Subcutaneous adipose tissue (tissue), 4 donors: Measurements from ENCODE around the gene RBFOX2. TPM values are rescaled to one million over a fixed set of nuclear protein-coding genes. Genes with fewer than 3 reads are reported as not detected.

ENCODE experiments used
- total RNA-seq, 4 donors: library from RNA; depleted of rRNA; stranded (reverse); fragments of >200 nt; gene quantifications; one replicate each; pipeline ENCODE4 v1.1.0, GENCODE V29; 2016
- TF ChIP-seq, protein P1 (sequence below): fragments of 450-650 bp; IDR thresholded peaks from one replicate; pipeline ENCODE4 v1.5.1; 2016; ENCODE audit warnings: low read depth, mild to moderate bottlenecking, control low read depth, antibody characterized with exemption, moderate library complexity

Gene RBFOX2
- total RNA-seq, 4 donors from 2014 or later: 46.7 to 64.1 (median 51.5) TPM

DNA sequence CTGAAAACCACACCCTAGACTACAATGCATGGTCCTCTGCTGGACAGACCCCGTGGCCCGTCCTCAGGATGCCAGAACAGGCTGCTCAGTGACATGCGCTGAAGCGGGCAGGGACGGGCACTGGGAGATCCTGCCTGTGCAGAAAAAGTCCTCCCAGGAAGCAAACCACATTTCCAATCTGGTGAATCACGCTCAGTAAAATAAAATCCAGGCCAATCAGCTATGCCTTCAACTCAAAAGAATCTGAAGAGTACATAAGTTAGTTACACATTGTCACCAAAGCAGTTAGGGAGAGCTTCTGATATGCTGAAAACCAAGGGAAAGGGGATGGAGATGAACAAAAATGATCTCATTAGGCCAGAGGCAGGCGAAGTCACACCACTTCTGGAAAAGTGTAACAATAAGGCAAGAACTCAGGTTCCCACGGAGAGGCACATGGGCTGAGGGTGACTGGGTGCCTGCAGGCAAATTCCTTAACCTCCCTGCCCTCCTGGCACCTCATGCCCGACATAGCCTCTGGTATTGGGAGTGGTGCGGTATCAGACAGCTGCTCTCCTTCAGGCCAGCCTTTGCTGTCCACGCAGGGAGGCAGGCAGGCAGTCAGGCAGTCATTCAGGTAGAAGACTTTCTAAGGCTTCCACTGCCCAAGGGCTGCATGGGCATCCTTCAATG lies 244.5 kb downstream of the RBFOX2 start:
- TF ChIP-seq, protein P1, sequence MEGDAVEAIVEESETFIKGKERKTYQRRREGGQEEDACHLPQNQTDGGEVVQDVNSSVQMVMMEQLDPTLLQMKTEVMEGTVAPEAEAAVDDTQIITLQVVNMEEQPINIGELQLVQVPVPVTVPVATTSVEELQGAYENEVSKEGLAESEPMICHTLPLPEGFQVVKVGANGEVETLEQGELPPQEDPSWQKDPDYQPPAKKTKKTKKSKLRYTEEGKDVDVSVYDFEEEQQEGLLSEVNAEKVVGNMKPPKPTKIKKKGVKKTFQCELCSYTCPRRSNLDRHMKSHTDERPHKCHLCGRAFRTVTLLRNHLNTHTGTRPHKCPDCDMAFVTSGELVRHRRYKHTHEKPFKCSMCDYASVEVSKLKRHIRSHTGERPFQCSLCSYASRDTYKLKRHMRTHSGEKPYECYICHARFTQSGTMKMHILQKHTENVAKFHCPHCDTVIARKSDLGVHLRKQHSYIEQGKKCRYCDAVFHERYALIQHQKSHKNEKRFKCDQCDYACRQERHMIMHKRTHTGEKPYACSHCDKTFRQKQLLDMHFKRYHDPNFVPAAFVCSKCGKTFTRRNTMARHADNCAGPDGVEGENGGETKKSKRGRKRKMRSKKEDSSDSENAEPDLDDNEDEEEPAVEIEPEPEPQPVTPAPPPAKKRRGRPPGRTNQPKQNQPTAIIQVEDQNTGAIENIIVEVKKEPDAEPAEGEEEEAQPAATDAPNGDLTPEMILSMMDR: no peak

DNA sequence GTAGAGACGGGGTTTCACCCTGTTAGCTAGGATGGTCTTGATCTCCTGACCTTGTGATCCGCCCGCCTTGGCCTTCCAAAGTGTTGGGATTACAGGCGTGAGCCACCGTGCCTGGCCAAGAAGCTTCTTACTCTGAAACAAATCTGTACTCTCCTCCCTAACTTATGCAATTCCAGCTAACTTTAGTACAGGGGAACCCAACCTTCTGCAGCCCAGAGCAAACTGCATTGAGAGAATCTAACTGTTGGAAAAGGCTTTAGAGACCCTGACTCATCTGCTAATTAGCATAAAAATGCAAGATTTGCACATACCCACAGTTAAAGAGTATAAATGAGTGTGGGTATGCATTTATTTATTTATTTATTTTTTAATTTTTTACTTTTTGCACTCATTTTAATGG lies 246.1 kb downstream of the RBFOX2 start:
- TF ChIP-seq, protein P1: no peak

DNA sequence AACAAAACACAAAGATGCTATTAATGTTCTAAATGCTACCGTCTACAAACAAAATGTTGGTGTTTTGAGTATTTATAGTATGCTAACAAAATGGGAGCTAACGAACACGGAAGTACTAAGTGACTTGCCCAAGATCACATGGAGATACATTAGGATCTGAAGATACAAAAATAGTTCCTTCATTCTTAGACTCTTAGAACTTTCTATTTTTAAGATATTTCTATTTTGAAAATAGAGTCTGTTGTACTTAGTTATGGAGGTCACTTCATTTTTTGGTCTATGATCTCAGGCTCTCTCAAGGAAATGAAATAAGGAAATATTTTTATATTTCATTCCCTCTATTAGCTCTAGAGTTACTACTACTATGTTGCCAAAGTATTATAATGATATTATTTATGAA lies 246.7 kb downstream of the RBFOX2 start:
- TF ChIP-seq, protein P1: no peak

DNA sequence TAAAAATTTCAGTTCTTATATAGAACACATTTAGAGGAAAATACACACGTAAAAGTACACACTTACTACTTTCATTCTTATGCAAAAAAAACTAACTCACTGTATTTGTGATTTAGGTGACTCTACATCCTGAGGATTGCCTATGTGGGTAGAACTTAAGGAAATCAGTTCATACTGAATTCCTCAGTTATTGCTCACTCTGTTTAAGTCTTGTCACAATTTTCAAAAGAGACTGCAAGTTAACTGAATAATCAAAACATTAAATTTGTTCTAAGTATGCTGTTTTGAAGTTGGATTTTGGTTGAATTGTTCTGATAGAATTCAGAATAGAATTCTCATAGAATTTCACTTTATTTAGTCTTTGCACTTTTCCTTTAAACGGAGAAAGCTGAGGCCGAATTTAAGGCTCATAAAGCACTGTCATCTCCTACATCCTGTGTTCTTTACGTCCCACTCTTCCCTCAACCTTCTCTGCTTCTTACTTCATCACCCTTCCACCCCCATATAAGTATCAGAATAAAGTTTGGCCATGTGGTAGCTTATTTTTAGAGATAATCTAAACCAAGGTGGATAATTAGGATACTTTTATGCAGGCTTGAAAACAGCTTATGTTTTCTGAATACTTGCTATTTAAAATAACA lies 251.2 kb downstream of the RBFOX2 start:
- TF ChIP-seq, protein P1: no peak

DNA sequence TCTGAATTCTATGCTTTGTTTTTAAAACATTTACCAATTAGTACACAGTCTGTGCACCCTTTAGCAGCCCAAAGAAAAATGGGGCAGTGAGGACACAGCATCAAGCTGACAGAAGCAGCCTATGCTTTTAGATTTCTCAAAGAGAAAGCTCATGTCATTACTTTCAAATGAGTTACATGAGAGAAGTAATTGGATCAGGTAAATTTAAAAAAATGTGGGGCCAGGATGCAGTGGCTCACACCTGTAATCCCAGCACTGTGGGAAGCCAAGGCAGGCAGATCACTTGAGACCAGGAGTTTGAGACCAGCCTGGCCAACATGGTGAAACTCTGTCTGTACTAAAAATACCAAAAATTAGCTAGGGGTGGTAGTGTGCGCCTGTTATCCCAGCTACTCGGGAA lies 253.3 kb downstream of the RBFOX2 start:
- TF ChIP-seq, protein P1: no peak

DNA sequence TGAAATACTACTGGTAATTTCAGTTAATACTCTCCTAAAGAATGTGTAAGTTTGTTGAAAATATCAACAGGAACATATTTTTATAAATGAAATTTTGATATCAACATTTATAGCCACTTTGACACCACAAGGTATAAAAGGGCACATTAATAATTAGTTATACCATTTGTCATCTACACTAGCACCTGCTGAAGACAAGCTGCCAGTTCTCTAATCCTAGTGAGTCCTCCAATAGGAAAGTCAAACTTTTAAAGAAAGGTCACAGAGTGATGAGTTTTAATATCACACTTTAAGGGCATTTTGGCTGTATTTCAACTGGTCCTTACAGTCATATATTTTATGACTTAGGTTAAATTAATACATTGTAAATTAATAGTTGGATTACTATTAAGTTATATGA lies 258.6 kb downstream of the RBFOX2 start:
- TF ChIP-seq, protein P1: no peak

DNA sequence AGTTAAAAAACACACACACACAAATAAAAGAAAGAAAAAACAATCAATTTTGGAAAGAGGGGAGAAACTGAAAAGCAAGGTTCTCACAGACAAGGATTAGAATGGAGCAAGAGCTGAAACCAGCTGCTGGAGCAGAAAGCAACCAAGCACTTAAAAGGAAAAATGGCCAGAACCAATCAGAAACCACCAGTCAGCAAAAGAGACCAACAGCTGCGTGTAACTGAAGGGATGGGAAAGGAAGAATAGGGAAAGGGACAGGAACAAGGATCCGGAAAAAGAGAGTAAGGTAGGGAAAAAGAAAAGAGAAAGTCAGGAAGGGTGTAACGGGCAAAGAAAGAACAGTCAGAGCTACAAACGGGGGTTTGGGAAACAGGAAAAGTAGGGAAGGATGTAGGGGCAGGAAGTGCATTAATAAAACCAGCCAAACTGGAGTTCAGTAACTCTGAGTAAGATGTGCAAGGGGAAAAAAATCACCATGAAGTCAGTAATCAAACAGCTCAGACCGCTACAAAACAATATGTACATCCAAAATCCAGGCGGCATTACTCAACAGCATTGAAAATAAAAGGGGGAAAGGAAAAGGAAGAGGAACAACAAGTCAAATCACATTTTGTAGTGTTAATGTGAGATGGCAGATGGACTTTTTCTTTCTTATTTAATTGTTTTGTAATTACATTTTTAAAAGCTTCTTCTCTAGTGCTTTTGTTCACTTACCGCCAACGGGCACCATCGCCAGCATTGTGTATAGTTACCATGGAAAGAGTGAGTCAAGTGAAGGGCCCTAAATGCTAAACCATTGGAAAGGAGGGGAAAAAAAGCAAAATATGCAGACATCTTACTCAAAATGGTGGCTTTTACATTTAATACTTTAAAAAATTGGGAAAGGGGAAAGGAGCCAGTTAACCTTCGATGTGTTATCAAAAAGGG lies 261.7 kb downstream of the RBFOX2 start:
- TF ChIP-seq, protein P1: no peak
